SK-N-SH (cell line): ENCODE measurements around the gene COQ10B.

ENCODE experiments used
- EP300 ChIP-seq, 2 experiments: IDR thresholded peaks; 2 replicates each; pipeline versions ENCODE4 v1.4.0 to v1.6.1; 2012; ENCODE audit warnings: borderline replicate concordance in 1 of 2, low read depth in 1 of 2, low read length in 1 of 2
- EZH2phosphoT487 ChIP-seq: fragments of 200-600 bp; sonication (generic); IDR thresholded peaks from 2 replicates; pipeline ENCODE4 v1.6.1; 2017; ENCODE audit warnings: low read depth, mixed run types, mild to moderate bottlenecking, antibody characterized with exemption, moderate library complexity, borderline replicate concordance
- FOXM1 ChIP-seq: IDR thresholded peaks from 2 replicates; pipeline ENCODE4 v1.4.0; 2012; ENCODE audit warnings: low read depth, mild to moderate bottlenecking
- JUND ChIP-seq: IDR thresholded peaks from 2 replicates; pipeline ENCODE4 v1.4.0; 2012
- POLR2AphosphoS5 ChIP-seq: IDR thresholded peaks from 2 replicates; pipeline ENCODE4 v1.6.1; 2012; ENCODE audit warnings: low read depth, low read length
- RAD21 ChIP-seq: IDR thresholded peaks from 2 replicates; pipeline ENCODE4 v1.6.1; 2012; ENCODE audit warnings: mild to moderate bottlenecking, low read length
- RCOR1 ChIP-seq: fragments of 150-350 bp; IDR thresholded peaks from 2 replicates; pipeline ENCODE4 v1.6.1; 2017; ENCODE audit warnings: antibody characterized with exemption, low read length
- RXRA ChIP-seq: IDR thresholded peaks from 2 replicates; pipeline ENCODE4 v1.4.0; 2012; ENCODE audit warnings: low read depth, mild to moderate bottlenecking, borderline replicate concordance
- TAF1 ChIP-seq: IDR thresholded peaks from 2 replicates; pipeline ENCODE4 v1.6.1; 2012; ENCODE audit warnings: low read depth, mild to moderate bottlenecking, low read length, moderate library complexity, borderline replicate concordance
- YY1 ChIP-seq: IDR thresholded peaks from 2 replicates; pipeline ENCODE4 v1.4.0; 2012; ENCODE audit warnings: low read depth, mild to moderate bottlenecking
- TF ChIP-seq, protein P1 (sequence below): fragments of 200-600 bp; sonication (generic); IDR thresholded peaks from 2 replicates; pipeline ENCODE4 v1.6.1; 2017; ENCODE audit warnings: antibody characterized with exemption, mild to moderate bottlenecking, moderate library complexity
- TF ChIP-seq, protein P2 (sequence below): IDR thresholded peaks from 2 replicates; pipeline ENCODE4 v1.4.0; 2012; ENCODE audit warnings: low read depth, borderline replicate concordance
- TF ChIP-seq, protein P3 (sequence below): IDR thresholded peaks from 2 replicates; pipeline ENCODE4 v1.4.0; 2012; ENCODE audit warnings: low read depth
- TF ChIP-seq, protein P4 (sequence below): IDR thresholded peaks from 2 replicates; pipeline ENCODE4 v1.4.0; 2012; ENCODE audit warnings: low read depth, borderline replicate concordance

DNA sequence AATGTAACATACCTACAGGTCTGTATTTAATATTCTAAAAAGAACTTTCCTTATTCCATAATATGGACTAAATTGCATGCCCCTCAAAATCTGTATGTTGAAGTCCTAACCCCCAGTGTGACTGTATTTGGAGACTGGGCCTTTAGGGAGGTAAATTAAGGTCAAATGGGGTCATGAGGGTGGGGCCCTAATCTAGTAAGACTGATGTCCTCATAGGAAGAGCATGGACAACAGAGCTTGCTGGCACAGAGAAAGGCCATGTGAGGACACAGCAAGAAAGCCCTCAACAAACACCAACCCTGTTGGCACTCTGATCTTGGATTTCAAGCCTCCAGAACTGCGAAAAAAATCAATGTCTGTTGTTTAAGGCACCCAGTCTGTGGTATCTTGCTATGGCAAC is 37.1 kb upstream of the COQ10B start:
- TF ChIP-seq RAD21 (no peak), JUND (no peak), TAF1 (no peak), YY1 (no peak), FOXM1 (no peak), RCOR1 (no peak), EP300 (IDR thresholded peaks at IDR 0.05; ENCODE audit: borderline replicate concordance in 1 of 2, low read depth in 1 of 2, low read length in 1 of 2) (no peak), RXRA (no peak), EZH2phosphoT487 (no peak), POLR2AphosphoS5 (no peak)
- TF ChIP-seq, protein P1, sequence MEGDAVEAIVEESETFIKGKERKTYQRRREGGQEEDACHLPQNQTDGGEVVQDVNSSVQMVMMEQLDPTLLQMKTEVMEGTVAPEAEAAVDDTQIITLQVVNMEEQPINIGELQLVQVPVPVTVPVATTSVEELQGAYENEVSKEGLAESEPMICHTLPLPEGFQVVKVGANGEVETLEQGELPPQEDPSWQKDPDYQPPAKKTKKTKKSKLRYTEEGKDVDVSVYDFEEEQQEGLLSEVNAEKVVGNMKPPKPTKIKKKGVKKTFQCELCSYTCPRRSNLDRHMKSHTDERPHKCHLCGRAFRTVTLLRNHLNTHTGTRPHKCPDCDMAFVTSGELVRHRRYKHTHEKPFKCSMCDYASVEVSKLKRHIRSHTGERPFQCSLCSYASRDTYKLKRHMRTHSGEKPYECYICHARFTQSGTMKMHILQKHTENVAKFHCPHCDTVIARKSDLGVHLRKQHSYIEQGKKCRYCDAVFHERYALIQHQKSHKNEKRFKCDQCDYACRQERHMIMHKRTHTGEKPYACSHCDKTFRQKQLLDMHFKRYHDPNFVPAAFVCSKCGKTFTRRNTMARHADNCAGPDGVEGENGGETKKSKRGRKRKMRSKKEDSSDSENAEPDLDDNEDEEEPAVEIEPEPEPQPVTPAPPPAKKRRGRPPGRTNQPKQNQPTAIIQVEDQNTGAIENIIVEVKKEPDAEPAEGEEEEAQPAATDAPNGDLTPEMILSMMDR: no peak
- TF ChIP-seq, protein P2, sequence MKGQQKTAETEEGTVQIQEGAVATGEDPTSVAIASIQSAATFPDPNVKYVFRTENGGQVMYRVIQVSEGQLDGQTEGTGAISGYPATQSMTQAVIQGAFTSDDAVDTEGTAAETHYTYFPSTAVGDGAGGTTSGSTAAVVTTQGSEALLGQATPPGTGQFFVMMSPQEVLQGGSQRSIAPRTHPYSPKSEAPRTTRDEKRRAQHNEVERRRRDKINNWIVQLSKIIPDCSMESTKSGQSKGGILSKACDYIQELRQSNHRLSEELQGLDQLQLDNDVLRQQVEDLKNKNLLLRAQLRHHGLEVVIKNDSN: no peak
- TF ChIP-seq, protein P3, sequence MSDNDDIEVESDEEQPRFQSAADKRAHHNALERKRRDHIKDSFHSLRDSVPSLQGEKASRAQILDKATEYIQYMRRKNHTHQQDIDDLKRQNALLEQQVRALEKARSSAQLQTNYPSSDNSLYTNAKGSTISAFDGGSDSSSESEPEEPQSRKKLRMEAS: no peak
- TF ChIP-seq, protein P4, sequence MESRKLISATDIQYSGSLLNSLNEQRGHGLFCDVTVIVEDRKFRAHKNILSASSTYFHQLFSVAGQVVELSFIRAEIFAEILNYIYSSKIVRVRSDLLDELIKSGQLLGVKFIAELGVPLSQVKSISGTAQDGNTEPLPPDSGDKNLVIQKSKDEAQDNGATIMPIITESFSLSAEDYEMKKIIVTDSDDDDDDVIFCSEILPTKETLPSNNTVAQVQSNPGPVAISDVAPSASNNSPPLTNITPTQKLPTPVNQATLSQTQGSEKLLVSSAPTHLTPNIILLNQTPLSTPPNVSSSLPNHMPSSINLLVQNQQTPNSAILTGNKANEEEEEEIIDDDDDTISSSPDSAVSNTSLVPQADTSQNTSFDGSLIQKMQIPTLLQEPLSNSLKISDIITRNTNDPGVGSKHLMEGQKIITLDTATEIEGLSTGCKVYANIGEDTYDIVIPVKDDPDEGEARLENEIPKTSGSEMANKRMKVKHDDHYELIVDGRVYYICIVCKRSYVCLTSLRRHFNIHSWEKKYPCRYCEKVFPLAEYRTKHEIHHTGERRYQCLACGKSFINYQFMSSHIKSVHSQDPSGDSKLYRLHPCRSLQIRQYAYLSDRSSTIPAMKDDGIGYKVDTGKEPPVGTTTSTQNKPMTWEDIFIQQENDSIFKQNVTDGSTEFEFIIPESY: no peak
